ENCODE results near the gene PSMC3. TPM values are rescaled to one million over a fixed set of nuclear protein-coding genes. Genes with fewer than 3 reads are reported as not detected.

The PSMC3 gene
- total and polyA plus RNA-seq, 2 of the 13 experiments (the other 11 are each of a cell fraction or from before 2014, with no cell fraction given), result 75.8 to 214 TPM

GRCh38 chr11:47407746-47408590 is 18.3 kb downstream of the PSMC3 start, which contains the start of gene SLC39A13 (continued):
- TF ChIP-seq, protein P1, sequence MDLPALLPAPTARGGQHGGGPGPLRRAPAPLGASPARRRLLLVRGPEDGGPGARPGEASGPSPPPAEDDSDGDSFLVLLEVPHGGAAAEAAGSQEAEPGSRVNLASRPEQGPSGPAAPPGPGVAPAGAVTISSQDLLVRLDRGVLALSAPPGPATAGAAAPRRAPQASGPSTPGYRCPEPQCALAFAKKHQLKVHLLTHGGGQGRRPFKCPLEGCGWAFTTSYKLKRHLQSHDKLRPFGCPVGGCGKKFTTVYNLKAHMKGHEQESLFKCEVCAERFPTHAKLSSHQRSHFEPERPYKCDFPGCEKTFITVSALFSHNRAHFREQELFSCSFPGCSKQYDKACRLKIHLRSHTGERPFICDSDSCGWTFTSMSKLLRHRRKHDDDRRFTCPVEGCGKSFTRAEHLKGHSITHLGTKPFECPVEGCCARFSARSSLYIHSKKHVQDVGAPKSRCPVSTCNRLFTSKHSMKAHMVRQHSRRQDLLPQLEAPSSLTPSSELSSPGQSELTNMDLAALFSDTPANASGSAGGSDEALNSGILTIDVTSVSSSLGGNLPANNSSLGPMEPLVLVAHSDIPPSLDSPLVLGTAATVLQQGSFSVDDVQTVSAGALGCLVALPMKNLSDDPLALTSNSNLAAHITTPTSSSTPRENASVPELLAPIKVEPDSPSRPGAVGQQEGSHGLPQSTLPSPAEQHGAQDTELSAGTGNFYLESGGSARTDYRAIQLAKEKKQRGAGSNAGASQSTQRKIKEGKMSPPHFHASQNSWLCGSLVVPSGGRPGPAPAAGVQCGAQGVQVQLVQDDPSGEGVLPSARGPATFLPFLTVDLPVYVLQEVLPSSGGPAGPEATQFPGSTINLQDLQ (CRISPR knock-in tag; IDR thresholded peaks at IDR 0.05), result peak; percentile 89; the same call in 1 of the 2 replicates
- TF ChIP-seq KLF15 (CRISPR knock-in tag; IDR thresholded peaks at IDR 0.05; ENCODE audit: borderline replicate concordance), result no peak
- no peak for TF ChIP-seq NBN (conservative IDR thresholded peaks at IDR 0.05)
- TF ChIP-seq, protein P2, sequence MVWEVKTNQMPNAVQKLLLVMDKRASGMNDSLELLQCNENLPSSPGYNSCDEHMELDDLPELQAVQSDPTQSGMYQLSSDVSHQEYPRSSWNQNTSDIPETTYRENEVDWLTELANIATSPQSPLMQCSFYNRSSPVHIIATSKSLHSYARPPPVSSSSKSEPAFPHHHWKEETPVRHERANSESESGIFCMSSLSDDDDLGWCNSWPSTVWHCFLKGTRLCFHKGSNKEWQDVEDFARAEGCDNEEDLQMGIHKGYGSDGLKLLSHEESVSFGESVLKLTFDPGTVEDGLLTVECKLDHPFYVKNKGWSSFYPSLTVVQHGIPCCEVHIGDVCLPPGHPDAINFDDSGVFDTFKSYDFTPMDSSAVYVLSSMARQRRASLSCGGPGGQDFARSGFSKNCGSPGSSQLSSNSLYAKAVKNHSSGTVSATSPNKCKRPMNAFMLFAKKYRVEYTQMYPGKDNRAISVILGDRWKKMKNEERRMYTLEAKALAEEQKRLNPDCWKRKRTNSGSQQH (CRISPR knock-in tag; IDR thresholded peaks at IDR 0.05; ENCODE audit: low read depth), result peak; percentile 53
- TF ChIP-seq ZNF704 (CRISPR knock-in tag; IDR thresholded peaks at IDR 0.05; ENCODE audit: borderline replicate concordance), result 0 out of 2 replicates have a peak, but pooled peaks have one; percentile 69
- TF ChIP-seq BHLHE40 (IDR thresholded peaks at IDR 0.05; ENCODE audit: low read length), result no peak; the same call in 1 of the 2 replicates
- TF ChIP-seq, protein P3, sequence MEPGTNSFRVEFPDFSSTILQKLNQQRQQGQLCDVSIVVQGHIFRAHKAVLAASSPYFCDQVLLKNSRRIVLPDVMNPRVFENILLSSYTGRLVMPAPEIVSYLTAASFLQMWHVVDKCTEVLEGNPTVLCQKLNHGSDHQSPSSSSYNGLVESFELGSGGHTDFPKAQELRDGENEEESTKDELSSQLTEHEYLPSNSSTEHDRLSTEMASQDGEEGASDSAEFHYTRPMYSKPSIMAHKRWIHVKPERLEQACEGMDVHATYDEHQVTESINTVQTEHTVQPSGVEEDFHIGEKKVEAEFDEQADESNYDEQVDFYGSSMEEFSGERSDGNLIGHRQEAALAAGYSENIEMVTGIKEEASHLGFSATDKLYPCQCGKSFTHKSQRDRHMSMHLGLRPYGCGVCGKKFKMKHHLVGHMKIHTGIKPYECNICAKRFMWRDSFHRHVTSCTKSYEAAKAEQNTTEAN (CRISPR knock-in tag; conservative IDR thresholded peaks at IDR 0.05), result peak; percentile 62; the same call in 1 of the 2 replicates
- TF ChIP-seq EED (CRISPR knock-in tag; IDR thresholded peaks at IDR 0.05), result no peak
- no peak for TF ChIP-seq ZBTB42 (CRISPR knock-in tag; IDR thresholded peaks at IDR 0.05)
- TF ChIP-seq ZNF343 (CRISPR knock-in tag; IDR thresholded peaks at IDR 0.05), result peak; percentile 89
- TF ChIP-seq, protein P4, sequence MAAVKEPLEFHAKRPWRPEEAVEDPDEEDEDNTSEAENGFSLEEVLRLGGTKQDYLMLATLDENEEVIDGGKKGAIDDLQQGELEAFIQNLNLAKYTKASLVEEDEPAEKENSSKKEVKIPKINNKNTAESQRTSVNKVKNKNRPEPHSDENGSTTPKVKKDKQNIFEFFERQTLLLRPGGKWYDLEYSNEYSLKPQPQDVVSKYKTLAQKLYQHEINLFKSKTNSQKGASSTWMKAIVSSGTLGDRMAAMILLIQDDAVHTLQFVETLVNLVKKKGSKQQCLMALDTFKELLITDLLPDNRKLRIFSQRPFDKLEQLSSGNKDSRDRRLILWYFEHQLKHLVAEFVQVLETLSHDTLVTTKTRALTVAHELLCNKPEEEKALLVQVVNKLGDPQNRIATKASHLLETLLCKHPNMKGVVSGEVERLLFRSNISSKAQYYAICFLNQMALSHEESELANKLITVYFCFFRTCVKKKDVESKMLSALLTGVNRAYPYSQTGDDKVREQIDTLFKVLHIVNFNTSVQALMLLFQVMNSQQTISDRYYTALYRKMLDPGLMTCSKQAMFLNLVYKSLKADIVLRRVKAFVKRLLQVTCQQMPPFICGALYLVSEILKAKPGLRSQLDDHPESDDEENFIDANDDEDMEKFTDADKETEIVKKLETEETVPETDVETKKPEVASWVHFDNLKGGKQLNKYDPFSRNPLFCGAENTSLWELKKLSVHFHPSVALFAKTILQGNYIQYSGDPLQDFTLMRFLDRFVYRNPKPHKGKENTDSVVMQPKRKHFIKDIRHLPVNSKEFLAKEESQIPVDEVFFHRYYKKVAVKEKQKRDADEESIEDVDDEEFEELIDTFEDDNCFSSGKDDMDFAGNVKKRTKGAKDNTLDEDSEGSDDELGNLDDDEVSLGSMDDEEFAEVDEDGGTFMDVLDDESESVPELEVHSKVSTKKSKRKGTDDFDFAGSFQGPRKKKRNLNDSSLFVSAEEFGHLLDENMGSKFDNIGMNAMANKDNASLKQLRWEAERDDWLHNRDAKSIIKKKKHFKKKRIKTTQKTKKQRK (IDR thresholded peaks at IDR 0.05; ENCODE audit: low read length), result no peak
- TF ChIP-seq KLF9 (CRISPR knock-in tag; IDR thresholded peaks at IDR 0.05; ENCODE audit: low read depth), result no peak
- TF ChIP-seq ZNF567 (CRISPR knock-in tag; IDR thresholded peaks at IDR 0.05; ENCODE audit: borderline replicate concordance), result peak; percentile 98
- TF ChIP-seq ZC3H4 (CRISPR knock-in tag; IDR thresholded peaks at IDR 0.05; ENCODE audit: borderline replicate concordance), result peak; percentile 24; the same call in 1 of the 2 replicates
- TF ChIP-seq, protein P5, sequence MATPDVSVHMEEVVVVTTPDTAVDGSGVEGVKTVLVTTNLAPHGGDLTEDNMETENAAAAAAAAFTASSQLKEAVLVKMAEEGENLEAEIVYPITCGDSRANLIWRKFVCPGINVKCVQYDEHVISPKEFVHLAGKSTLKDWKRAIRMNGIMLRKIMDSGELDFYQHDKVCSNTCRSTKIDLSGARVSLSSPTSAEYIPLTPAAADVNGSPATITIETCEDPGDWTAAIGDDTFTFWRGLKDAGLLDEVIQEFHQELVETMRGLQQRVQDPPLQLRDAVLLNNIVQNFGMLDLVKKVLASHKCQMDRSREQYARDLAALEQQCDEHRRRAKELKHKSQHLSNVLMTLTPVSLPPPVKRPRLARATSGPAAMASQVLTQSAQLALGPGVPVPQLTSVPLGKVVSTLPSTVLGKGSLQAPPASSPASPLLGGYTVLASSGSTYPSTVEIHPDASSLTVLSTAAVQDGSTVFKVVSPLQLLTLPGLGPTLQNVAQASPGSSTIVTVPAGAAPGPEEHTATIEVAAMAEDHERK (CRISPR knock-in tag; IDR thresholded peaks at IDR 0.05; ENCODE audit: low read depth), result no peak; the same call in 1 of the 2 replicates
